Measurements from ENCODE around the gene DAB1.

Gene DAB1

GRCh38 chr1:57410508-57410907, 13.4 kb downstream of the DAB1 start:
- DNase-seq: no peak

DNA sequence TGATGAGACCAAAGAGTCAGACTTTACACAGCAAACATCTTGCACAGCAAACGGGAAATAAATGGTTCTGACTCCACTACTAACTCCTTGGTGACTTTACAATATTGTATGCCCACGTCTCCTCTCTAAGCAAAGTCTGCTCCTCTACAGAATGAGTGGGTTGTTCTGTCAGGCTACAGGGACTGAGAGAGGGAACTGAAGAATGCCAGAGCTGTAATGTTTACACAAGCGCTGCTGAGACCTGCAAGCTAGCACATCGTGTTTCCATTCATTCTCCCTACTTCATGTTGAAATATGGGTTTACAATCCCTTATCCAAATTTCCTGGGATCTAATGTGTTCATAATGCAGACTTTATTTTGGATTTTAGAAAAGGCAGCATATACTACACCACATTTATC, 15.9 kb downstream of the DAB1 start:
- DNase-seq: no peak

DNA sequence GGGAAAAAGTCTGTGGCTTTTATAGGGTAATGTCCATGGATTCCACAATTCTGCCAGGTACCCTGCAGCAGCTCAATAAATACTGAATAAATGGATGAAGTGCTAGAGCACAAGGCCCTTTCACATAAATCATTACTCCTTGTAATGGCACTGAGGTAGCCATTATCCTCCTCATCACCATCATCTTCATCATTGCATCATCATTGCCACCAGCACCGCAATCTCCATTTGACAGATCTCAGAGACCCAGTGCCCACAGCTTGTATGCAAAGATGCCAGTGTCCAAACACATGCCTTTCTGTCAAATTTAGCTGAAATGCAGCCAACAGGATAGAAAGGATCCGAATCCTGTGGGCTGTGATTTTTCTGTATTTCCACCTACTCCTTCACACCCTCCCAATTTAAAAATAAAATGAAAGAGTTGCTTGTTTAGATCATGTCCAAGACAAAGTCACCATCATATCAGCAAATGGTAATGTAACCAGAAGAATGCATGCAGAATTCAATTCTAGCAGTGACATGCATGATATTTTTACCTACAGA, 17.4 kb downstream of the DAB1 start:
- no peak for DNase-seq

- DNase-seq: no peak
These were observed 19.0 kb downstream of the DAB1 start for GRCh38 chr1:57404884-57405283.

- DNase-seq: no peak
These were observed 20.7 kb downstream of the DAB1 start for GRCh38 chr1:57403201-57403600.

- no peak for DNase-seq
These were observed 22.2 kb downstream of the DAB1 start for GRCh38 chr1:57401671-57402070.

GRCh38 chr1:57400048-57400447, 23.8 kb downstream of the DAB1 start:
- no peak for DNase-seq

GRCh38 chr1:57393058-57393584, 30.7 kb downstream of the DAB1 start:
- DNase-seq: no peak

DNA sequence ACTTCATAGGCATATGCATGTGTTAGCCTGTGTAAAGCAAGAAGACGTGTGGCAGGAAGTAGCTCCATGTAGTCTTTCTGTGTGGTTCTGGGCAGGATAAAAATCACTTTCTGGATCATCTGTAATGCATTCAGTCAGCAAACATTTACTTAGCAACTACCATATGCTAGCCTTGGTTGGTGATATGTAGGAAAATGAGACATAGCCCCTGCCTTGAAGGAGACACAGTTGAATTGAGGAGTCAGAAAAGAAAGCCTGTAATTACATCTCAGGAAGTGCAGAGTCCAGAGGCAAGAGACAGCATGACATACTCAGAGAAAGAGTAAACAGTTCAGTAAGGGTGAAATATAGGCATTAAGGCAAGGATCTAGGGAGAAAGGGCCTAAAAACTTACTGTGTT, 38.5 kb downstream of the DAB1 start:
- no peak for DNase-seq

- no peak for DNase-seq
These were observed 39.0 kb downstream of the DAB1 start for GRCh38 chr1:57384901-57385300.

- DNase-seq: no peak
These were observed 39.6 kb downstream of the DAB1 start for GRCh38 chr1:57384284-57384683.

DNA sequence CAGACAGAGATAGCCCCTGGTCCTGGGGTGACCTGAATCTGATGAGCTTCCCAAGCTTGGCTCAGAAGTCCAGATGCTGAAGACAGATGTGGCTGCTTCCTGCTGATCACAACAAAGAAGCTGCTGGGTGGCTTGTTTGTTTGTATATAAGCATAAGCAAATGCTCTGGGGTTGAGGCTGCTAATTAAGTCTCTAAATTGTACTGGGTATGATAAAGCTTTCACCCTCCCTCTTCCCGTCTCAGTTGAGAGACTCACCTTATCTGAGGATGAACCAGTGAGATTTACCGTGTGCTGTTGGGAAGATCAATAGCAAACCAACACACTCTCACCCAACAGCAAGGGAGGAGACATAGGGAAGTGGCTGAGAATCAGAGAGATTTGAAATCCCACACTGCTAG, 42.0 kb downstream of the DAB1 start:
- no peak for DNase-seq

- DNase-seq: no peak
These were observed 42.4 kb downstream of the DAB1 start for GRCh38 chr1:57381426-57381825.

- no peak for DNase-seq
These were observed 42.9 kb downstream of the DAB1 start for GRCh38 chr1:57380923-57381322.

GRCh38 chr1:57378534-57378933, 45.3 kb downstream of the DAB1 start:
- no peak for DNase-seq

GRCh38 chr1:57377339-57378139, 46.3 kb downstream of the DAB1 start:
- no peak for DNase-seq

DNA sequence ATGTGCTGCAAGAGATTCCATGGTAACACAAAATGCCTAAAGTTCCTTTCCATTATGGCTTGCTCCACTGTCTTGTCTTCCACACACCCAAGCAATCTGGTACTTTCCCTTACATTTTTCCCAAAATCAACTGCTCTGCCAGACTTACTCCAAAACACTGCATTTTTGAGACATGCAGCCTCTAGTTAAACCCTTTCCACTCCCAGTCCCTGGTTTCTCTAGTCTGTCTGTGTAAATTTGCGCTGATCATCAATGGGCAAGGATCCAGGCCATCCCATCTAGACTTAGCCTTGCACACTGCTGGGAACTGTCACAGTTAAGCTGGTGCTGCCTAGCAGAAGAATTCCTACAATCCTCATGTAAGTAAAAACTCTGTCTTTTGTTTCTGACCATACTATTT, 47.8 kb downstream of the DAB1 start:
- no peak for DNase-seq

DNA sequence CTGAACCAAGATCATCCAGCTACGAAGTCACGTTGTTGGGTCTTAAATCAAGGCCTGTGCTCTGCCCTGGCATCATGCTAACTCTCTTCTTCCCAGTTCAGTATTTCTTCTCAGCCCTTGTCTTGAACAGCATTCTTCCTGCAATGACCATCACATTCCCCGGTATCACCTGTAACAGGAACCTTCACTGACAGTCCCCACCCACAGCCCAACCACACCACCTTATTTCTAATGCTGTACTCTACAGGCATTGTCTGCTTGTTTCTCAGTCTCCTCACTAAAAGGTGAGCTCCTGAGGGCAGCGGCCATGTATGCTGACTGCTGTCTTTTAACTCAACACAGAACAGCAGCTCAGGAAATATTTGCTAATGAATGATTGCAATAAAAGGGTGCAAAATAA, 54.0 kb downstream of the DAB1 start:
- DNase-seq: no peak

DNA sequence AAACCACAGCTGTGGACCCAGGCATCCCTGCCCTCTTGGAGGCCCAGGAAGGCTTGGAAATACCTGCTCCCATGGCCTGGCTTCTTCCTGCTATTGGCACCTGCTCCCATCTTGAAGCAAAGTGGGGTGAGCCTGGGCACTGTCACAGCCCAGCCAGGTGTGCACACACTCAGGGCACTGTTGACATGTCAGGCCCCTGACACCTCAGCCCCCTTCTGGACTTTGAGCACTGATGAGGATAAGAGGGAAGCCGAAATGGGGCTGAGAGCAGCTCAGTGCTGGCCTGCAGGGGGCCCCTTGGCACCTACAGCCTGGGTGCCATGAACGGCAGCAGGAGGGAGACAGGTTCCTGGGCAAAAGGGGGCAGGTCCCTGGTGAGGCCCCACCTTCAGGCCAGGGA, 55.9 kb downstream of the DAB1 start:
- DNase-seq: no peak

GRCh38 chr1:57363643-57364042, 60.2 kb downstream of the DAB1 start:
- no peak for DNase-seq

GRCh38 chr1:57363165-57363564, 60.7 kb downstream of the DAB1 start:
- no peak for DNase-seq

DNA sequence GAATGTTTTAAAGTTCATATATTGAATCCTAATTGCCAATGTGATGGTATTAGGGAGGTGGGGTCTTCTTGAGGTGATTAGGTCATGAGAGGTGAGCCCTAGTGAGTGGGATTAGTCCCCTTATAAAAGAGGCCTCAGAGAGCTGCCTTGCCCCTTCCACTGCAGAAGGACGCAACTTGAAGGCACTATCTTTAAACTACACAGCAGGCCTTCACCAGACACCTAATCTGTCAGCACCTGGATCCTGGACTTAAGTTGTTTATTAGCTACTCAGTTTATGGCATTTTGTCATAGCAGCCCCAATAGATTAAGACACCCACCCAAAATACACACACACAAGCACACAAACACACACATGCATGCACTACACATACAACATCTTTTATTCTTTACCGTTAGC, 61.4 kb downstream of the DAB1 start:
- no peak for DNase-seq

GRCh38 chr1:57361516-57361915, 62.3 kb downstream of the DAB1 start:
- no peak for DNase-seq

DNA sequence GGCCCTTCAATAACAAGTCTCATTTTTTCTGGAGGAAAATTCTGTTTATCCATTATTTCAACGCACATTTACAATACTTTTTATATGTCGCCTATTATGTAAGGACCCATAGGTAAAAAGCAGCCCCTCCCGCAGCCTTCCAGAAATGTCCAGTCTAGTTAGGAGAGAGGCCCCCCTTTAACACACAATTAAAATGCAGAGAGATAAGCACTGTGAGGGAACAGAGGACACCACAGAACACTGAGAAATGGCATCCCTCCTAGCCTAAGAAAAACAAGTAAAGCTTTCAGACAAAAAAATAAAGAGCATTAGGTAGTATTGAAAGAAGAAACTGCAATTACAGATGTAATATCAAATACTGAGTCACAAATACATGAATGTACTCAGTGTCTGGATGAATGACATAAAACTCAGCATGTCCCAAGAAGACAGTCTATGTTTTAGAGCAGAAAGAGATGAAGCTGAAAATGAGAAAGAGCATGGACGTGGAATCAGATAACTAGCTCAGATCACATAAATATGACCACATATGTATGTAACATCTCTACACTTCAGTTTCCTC, 62.9 kb downstream of the DAB1 start:
- DNase-seq: no peak

Measured in NCI-H69 (cell line).